ENCODE data around the gene BANF2. TPM values are rescaled to one million over a fixed set of nuclear protein-coding genes. Genes with fewer than 3 reads are reported as not detected.

BANF2 gene
- total and polyA plus RNA-seq, 2 of the 13 experiments (the other 11 are each of a cell fraction or from before 2014, with no cell fraction given): 0.35 TPM; not detected in 1

DNA sequence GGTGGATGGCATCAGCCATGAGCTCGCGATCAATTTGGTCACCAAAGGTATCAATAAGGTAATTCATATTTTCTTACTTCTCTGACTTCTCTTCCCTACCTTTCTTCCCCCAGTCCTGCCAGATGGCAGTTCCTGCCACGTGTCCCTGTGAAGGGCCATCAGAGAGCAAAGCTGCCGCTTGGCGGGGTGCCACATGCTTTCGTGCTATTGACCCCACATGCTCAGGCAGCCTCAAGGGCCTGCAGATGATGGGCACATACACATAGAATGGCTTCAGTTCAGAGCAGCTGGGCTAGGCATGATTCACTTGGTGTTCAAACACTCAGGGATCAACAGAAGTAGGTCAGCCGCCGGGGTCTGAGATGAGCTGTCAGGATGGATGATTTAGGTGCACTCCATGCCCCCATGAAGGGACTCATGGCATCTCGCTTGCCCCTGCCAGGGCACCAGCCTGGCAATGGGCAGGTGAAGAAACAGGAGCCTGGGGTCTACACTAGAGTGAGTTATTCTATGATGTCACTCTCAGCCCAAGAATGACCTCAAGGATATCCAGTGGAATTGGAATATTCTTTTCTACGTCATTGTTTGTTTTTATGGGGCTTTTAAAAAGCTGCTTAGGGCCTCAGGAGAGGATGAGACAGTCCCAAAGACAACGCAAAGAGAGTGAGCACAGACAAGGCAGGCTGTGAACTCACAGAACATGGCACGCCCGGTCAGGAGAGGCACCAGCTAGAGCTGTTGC is 25.5 kb downstream of the BANF2 start (continued):
- TF ChIP-seq, protein P1, sequence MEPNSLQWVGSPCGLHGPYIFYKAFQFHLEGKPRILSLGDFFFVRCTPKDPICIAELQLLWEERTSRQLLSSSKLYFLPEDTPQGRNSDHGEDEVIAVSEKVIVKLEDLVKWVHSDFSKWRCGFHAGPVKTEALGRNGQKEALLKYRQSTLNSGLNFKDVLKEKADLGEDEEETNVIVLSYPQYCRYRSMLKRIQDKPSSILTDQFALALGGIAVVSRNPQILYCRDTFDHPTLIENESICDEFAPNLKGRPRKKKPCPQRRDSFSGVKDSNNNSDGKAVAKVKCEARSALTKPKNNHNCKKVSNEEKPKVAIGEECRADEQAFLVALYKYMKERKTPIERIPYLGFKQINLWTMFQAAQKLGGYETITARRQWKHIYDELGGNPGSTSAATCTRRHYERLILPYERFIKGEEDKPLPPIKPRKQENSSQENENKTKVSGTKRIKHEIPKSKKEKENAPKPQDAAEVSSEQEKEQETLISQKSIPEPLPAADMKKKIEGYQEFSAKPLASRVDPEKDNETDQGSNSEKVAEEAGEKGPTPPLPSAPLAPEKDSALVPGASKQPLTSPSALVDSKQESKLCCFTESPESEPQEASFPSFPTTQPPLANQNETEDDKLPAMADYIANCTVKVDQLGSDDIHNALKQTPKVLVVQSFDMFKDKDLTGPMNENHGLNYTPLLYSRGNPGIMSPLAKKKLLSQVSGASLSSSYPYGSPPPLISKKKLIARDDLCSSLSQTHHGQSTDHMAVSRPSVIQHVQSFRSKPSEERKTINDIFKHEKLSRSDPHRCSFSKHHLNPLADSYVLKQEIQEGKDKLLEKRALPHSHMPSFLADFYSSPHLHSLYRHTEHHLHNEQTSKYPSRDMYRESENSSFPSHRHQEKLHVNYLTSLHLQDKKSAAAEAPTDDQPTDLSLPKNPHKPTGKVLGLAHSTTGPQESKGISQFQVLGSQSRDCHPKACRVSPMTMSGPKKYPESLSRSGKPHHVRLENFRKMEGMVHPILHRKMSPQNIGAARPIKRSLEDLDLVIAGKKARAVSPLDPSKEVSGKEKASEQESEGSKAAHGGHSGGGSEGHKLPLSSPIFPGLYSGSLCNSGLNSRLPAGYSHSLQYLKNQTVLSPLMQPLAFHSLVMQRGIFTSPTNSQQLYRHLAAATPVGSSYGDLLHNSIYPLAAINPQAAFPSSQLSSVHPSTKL (CRISPR knock-in tag; IDR thresholded peaks at IDR 0.05): peak; percentile 55
- no peak for TF ChIP-seq ZNF572 (CRISPR knock-in tag; IDR thresholded peaks at IDR 0.05)
- peak; percentile 74 for TF ChIP-seq HNRNPL (IDR thresholded peaks at IDR 0.05; ENCODE audit: low read depth, low read length)
- TF ChIP-seq, protein P2, sequence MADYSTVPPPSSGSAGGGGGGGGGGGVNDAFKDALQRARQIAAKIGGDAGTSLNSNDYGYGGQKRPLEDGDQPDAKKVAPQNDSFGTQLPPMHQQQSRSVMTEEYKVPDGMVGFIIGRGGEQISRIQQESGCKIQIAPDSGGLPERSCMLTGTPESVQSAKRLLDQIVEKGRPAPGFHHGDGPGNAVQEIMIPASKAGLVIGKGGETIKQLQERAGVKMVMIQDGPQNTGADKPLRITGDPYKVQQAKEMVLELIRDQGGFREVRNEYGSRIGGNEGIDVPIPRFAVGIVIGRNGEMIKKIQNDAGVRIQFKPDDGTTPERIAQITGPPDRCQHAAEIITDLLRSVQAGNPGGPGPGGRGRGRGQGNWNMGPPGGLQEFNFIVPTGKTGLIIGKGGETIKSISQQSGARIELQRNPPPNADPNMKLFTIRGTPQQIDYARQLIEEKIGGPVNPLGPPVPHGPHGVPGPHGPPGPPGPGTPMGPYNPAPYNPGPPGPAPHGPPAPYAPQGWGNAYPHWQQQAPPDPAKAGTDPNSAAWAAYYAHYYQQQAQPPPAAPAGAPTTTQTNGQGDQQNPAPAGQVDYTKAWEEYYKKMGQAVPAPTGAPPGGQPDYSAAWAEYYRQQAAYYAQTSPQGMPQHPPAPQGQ (CRISPR knock-in tag; IDR thresholded peaks at IDR 0.05; ENCODE audit: borderline replicate concordance): no peak
- no peak for TF ChIP-seq JUNB (CRISPR knock-in tag; IDR thresholded peaks at IDR 0.05; ENCODE audit: borderline replicate concordance)
- TF ChIP-seq, protein P3, sequence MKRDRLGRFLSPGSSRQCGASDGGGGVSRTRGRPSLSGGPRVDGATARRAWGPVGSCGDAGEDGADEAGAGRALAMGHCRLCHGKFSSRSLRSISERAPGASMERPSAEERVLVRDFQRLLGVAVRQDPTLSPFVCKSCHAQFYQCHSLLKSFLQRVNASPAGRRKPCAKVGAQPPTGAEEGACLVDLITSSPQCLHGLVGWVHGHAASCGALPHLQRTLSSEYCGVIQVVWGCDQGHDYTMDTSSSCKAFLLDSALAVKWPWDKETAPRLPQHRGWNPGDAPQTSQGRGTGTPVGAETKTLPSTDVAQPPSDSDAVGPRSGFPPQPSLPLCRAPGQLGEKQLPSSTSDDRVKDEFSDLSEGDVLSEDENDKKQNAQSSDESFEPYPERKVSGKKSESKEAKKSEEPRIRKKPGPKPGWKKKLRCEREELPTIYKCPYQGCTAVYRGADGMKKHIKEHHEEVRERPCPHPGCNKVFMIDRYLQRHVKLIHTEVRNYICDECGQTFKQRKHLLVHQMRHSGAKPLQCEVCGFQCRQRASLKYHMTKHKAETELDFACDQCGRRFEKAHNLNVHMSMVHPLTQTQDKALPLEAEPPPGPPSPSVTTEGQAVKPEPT (CRISPR knock-in tag; IDR thresholded peaks at IDR 0.05; ENCODE audit: low read depth): no peak
- TF ChIP-seq ZNF460 (CRISPR knock-in tag; IDR thresholded peaks at IDR 0.05; ENCODE audit: borderline replicate concordance): no peak
- TF ChIP-seq, protein P4, sequence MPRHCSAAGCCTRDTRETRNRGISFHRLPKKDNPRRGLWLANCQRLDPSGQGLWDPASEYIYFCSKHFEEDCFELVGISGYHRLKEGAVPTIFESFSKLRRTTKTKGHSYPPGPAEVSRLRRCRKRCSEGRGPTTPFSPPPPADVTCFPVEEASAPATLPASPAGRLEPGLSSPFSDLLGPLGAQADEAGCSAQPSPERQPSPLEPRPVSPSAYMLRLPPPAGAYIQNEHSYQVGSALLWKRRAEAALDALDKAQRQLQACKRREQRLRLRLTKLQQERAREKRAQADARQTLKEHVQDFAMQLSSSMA (CRISPR knock-in tag; IDR thresholded peaks at IDR 0.05): no peak
- no peak for TF ChIP-seq ETV6 (CRISPR knock-in tag; conservative IDR thresholded peaks at IDR 0.05)
- no peak for TF ChIP-seq WIZ (CRISPR knock-in tag; IDR thresholded peaks at IDR 0.05)
- no peak for TF ChIP-seq SMAD1 (CRISPR knock-in tag; IDR thresholded peaks at IDR 0.05; ENCODE audit: borderline replicate concordance, low read depth)
- no peak for TF ChIP-seq ONECUT2 (CRISPR knock-in tag; IDR thresholded peaks at IDR 0.05)
- TF ChIP-seq, protein P5, sequence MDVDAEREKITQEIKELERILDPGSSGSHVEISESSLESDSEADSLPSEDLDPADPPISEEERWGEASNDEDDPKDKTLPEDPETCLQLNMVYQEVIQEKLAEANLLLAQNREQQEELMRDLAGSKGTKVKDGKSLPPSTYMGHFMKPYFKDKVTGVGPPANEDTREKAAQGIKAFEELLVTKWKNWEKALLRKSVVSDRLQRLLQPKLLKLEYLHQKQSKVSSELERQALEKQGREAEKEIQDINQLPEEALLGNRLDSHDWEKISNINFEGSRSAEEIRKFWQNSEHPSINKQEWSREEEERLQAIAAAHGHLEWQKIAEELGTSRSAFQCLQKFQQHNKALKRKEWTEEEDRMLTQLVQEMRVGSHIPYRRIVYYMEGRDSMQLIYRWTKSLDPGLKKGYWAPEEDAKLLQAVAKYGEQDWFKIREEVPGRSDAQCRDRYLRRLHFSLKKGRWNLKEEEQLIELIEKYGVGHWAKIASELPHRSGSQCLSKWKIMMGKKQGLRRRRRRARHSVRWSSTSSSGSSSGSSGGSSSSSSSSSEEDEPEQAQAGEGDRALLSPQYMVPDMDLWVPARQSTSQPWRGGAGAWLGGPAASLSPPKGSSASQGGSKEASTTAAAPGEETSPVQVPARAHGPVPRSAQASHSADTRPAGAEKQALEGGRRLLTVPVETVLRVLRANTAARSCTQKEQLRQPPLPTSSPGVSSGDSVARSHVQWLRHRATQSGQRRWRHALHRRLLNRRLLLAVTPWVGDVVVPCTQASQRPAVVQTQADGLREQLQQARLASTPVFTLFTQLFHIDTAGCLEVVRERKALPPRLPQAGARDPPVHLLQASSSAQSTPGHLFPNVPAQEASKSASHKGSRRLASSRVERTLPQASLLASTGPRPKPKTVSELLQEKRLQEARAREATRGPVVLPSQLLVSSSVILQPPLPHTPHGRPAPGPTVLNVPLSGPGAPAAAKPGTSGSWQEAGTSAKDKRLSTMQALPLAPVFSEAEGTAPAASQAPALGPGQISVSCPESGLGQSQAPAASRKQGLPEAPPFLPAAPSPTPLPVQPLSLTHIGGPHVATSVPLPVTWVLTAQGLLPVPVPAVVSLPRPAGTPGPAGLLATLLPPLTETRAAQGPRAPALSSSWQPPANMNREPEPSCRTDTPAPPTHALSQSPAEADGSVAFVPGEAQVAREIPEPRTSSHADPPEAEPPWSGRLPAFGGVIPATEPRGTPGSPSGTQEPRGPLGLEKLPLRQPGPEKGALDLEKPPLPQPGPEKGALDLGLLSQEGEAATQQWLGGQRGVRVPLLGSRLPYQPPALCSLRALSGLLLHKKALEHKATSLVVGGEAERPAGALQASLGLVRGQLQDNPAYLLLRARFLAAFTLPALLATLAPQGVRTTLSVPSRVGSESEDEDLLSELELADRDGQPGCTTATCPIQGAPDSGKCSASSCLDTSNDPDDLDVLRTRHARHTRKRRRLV (CRISPR knock-in tag; IDR thresholded peaks at IDR 0.05): no peak
- no peak for TF ChIP-seq ZNF883 (CRISPR knock-in tag; IDR thresholded peaks at IDR 0.05; ENCODE audit: not compliant biosample characterization)
- no peak for TF ChIP-seq ATF7-NPFF (CRISPR knock-in tag; IDR thresholded peaks at IDR 0.05; ENCODE audit: low read depth)

Measured in HepG2 (cell line).